GM19035 (cell line): Measurements from ENCODE around the gene GIMAP7.

Experiments used
- ATAC-seq: cut with Tn5 transposase; IDR thresholded peaks from one replicate; pipeline ENCODE4 v1.9.1; 2021; ENCODE audit not compliant: unreplicated experiment

Gene GIMAP7

DNA sequence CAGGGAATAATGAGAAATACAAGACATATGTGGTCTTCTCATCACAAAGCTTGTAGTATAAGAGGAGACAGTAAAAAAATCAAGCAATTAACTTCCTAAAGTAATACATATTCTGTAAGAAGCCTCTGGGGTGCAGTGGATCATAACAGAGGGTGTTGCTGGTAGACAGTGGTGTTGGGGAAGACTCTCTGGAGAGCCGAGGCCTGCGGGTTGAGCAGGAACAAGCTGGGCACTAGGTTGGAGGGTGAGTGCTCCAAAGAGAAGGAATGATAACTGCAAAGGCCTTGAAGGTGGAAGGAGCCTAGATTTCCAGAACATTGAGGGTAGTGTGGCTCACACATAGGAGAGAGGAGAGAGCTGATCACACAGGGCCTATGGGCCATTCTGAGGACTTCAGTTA, 54.0 kb downstream of the GIMAP7 start:
- ATAC-seq, result no peak

DNA sequence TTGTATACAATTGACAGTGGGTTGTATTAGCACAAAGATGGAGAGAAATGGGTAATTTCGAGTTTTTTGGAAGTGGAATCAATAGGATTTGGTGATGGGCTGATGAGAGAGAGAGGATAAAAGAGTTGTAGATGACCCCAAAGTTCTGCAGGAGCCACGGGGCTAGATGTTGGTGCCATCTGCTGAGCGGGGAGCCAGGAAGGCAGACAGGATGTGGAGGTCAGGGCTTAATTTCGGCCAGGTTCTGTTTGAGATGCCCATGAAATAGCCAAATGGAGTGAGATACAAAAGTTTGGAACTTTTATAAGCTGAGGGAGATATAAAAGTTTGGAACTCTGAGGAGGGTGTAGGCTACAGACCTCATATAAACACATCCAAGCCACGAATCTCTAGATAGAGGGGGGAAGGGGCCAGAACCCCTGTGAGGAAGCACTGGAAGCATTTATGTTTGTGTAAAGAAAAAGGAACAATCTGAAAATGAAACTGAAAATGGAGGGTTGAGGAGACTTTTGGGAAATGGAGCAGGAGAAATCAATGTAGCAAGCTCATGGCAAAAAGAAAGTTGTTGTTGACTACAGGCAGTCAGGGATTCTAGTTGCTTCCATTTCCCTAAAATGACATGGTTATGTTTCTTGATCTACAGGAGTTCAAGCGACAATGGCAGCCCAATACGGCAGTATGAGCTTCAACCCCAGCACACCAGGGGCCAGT, 54.7 kb downstream of the GIMAP7 start:
- no peak for ATAC-seq
